HepG2 (cell line): ENCODE data around the gene LZTS2. TPM values are rescaled to one million over a fixed set of nuclear protein-coding genes. Genes with fewer than 3 reads are reported as not detected.
A peak's percentile ranks its signal among the peaks of the same experiment; 100 is the strongest.

Experiments used
- ATAC-seq: fragments of 200-7000 bp; cut with Tn5 transposase; 3 replicates; pipeline ENCODE4 v1.9.1; 2020; ENCODE audit warnings: mild to moderate bottlenecking, moderate library complexity
- BruUV-seq: library from RNA; stranded (reverse); fragments of 400-500 nt; replicated peaks from 2 replicates; lab custom pipeline; 2021; lab: Mats Ljungman, UMichigan
- CTCF ChIA-PET: fragments of 300-600 bp; formaldehyde crosslinking; extraction: SDS; loops from one replicate; lab custom pipeline; 2021; ENCODE audit warnings: low total read pairs, inconsistent platforms, low intra/inter-chr PET ratio; lab: Yijun Ruan, JAX
- POLR2A ChIA-PET: fragments of 350-600 bp; sonication (Branson Sonifier 250); formaldehyde crosslinking; loops from one replicate; lab custom pipeline; 2020; ENCODE audit warnings: antibody characterized with exemption, inconsistent platforms; lab: Yijun Ruan, JAX
- DNase-seq: peaks from one replicate; pipeline ENCODE4 v3.0.0-alpha.2; 2015; ENCODE audit warnings: low spot score
- FAIRE-seq: peaks from 3 replicates; lab custom pipeline; 2011; peaks lifted over from hg19 to GRCh38; lab: Jason Lieb, UNC
- H2AFZ ChIP-seq: one replicate; pipeline ENCODE4 v1.6.1; 2011; ENCODE audit warnings: low read length, inconsistent platforms
- H3K27ac ChIP-seq: fragments of 300-600 bp; 3 replicates; pipeline ENCODE4 v1.8.0; 2011; ENCODE audit warnings: mixed run types, mild to moderate bottlenecking, mixed read lengths, low read length, inconsistent platforms; ENCODE audit not compliant: insufficient read depth; ENCODE audit errors: extremely low read length
- H3K27me3 ChIP-seq, 2 experiments: fragments of 200-600 bp in 1 of 2; 2 replicates in 1 of 2; 3 replicates in 1 of 2; pipeline versions ENCODE4 v1.6.0 to v1.8.0; 2011; ENCODE audit warnings: low read length in 2 of 2, mild to moderate bottlenecking in 2 of 2, moderate library complexity in 2 of 2, inconsistent platforms in 1 of 2; ENCODE audit not compliant: insufficient read depth in 2 of 2, control insufficient read depth in 1 of 2
- H3K36me3 ChIP-seq, 2 experiments: fragments of 200-600 bp in 1 of 2; replicated peaks in 1 of 2; 2 replicates in 1 of 2; 3 replicates in 1 of 2; pipeline versions ENCODE4 v1.5.1 to v1.8.0; 2011; ENCODE audit warnings: low read length in 2 of 2, inconsistent platforms in 1 of 2; ENCODE audit not compliant: insufficient read depth in 2 of 2, control insufficient read depth in 1 of 2
- H3K4me1 ChIP-seq: 2 replicates; pipeline ENCODE4 v1.5.1; 2012; ENCODE audit warnings: low read length, inconsistent platforms; ENCODE audit not compliant: insufficient read depth
- H3K4me2 ChIP-seq: 2 replicates; pipeline ENCODE4 v1.6.0; 2011; ENCODE audit warnings: low read depth, low read length, inconsistent platforms
- H3K4me3 ChIP-seq, 3 experiments: fragments of 200-600 bp in 1 of 3; sonication (generic), shearing (Covaris generic) in 1 of 3; replicated peaks in 1 of 3; 2 replicates each; pipeline ENCODE4 v1.5.1; 2011 to 2016; ENCODE audit warnings: low read length in 3 of 3, inconsistent platforms in 2 of 3, low read depth in 2 of 3, mild to moderate bottlenecking in 2 of 3, control low read depth in 1 of 3, mixed read lengths in 1 of 3; ENCODE audit not compliant: insufficient read depth in 1 of 3
- H3K79me2 ChIP-seq: one replicate; pipeline ENCODE4 v1.6.1; 2011; ENCODE audit warnings: low read length, inconsistent platforms; ENCODE audit not compliant: insufficient read depth
- H3K9ac ChIP-seq: 2 replicates; pipeline ENCODE4 v1.6.0; 2011; ENCODE audit warnings: mild to moderate bottlenecking, low read depth, low read length, inconsistent platforms; ENCODE audit not compliant: insufficient read depth
- H3K9me3 ChIP-seq: 2 replicates; pipeline ENCODE4 v1.5.1; 2012; ENCODE audit warnings: mild to moderate bottlenecking, low read length
- H4K20me1 ChIP-seq: 2 replicates; pipeline ENCODE4 v1.6.0; 2011; ENCODE audit warnings: inconsistent platforms, mild to moderate bottlenecking, low read length, moderate library complexity; ENCODE audit not compliant: insufficient read depth
- AGO2 ChIP-seq: fragments of 200-400 bp; formaldehyde crosslinking; optimal IDR thresholded peaks from 2 replicates; pipeline ENCODE3; 2017; ENCODE audit warnings: mild to moderate bottlenecking, low read depth, low read length, moderate library complexity
- HNRNPL ChIP-seq: fragments of 200-400 bp; formaldehyde crosslinking; IDR thresholded peaks from 2 replicates; pipeline ENCODE4 v1.6.1; 2017; ENCODE audit warnings: mild to moderate bottlenecking, low read depth, low read length
- PAF1 ChIP-seq: IDR thresholded peaks from 2 replicates; pipeline ENCODE4 v1.6.1; 2016; ENCODE audit warnings: missing genetic modification reagents, missing compliant biosample characterization
- PCBP1 ChIP-seq: fragments of 200-400 bp; formaldehyde crosslinking; IDR thresholded peaks from 2 replicates; pipeline ENCODE4 v1.6.1; 2017; ENCODE audit warnings: mild to moderate bottlenecking, low read depth, low read length, borderline replicate concordance
- POLR2A ChIP-seq, 2 experiments: IDR thresholded peaks; 2 replicates each; pipeline ENCODE4 v1.6.1; 2011; ENCODE audit warnings: low read depth in 2 of 2, low read length in 2 of 2, mild to moderate bottlenecking in 1 of 2, moderate library complexity in 1 of 2; ENCODE audit not compliant: insufficient read depth in 1 of 2
- POLR2AphosphoS5 ChIP-seq: IDR thresholded peaks from 2 replicates; pipeline ENCODE4 v1.6.1; 2012; ENCODE audit warnings: low read depth, low read length
- SAP130 ChIP-seq: IDR thresholded peaks from 2 replicates; pipeline ENCODE4 v1.6.1; 2016; ENCODE audit warnings: low read depth
- SSRP1 ChIP-seq: IDR thresholded peaks from 2 replicates; pipeline ENCODE4 v1.6.1; 2016; ENCODE audit warnings: control low read depth
- ZC3H13 ChIP-seq: sonication (generic); formaldehyde crosslinking; IDR thresholded peaks from 2 replicates; pipeline ENCODE4 v1.8.1; 2023; ENCODE audit warnings: mild to moderate bottlenecking, missing genetic modification reagents, moderate library complexity
- ZNF703 ChIP-seq: sonication (generic); formaldehyde crosslinking; IDR thresholded peaks from 2 replicates; pipeline ENCODE4 v1.5.1; 2020; ENCODE audit warnings: missing genetic modification reagents, mild to moderate bottlenecking, moderate library complexity, borderline replicate concordance
- WGBS: methylation state at CpG from one replicate; pipeline ENCODE4 v1.1.6; 2017; ENCODE audit warnings: low lambda C conversion rate; 5-methylcytosine and 5-hydroxymethylcytosine counted together
- in situ Hi-C: cut with HindIII; loops from 2 replicates; pipeline ENCODE4 v1.10.0; 2017; ENCODE audit warnings: low pct_unique_long_range_greater_than_20kb; ENCODE audit not compliant: extremely low pct_ligation_motif_present
- intact Hi-C: fragments of 100-400 bp; cut with micrococcal nuclease; formaldehyde crosslinking; loops from one replicate; pipeline ENCODE4 v1.10.0; 2022; ENCODE audit not compliant: unreplicated experiment
- polyA plus RNA-seq, 8 experiments: library from polyadenylated mRNA; depleted of rRNA in 3 of 8; stranded (reverse) in 7 of 8; unstranded in 1 of 8; fragments of >200 nt; fragmentation: Illumina TruSeq in 4 of 8; extraction: Trizol in 4 of 8; gene quantifications; 2 replicates each; pipeline versions ENCODE4 v1.2.1 to v1.2.3, GENCODE V29; 2011 to 2016; ENCODE audit warnings: low read depth in 4 of 8, missing spikeins in 1 of 8, mixed read lengths in 1 of 8; ENCODE audit not compliant: insufficient read depth in 1 of 8
- total RNA-seq, 5 experiments: library from RNA; depleted of rRNA; stranded (reverse); fragments of >200 nt; fragmentation: Illumina TruSeq; extraction: Trizol; gene quantifications; 2 replicates each; pipeline ENCODE4 v1.2.3, GENCODE V29; 2016; ENCODE audit warnings: low read depth in 1 of 5
- TF ChIP-seq, protein P1 (sequence below): sonication (generic); formaldehyde crosslinking; IDR thresholded peaks from 2 replicates; pipeline ENCODE4 v1.4.0; 2020; ENCODE audit warnings: low read depth, mild to moderate bottlenecking, missing genetic modification reagents
- TF ChIP-seq, protein P2 (sequence below): sonication (generic); formaldehyde crosslinking; IDR thresholded peaks from 2 replicates; pipeline ENCODE4 v1.4.0; 2020; ENCODE audit warnings: missing genetic modification reagents
- TF ChIP-seq, protein P3 (sequence below): sonication (generic); formaldehyde crosslinking; IDR thresholded peaks from 2 replicates; pipeline ENCODE4 v1.4.0; 2020; ENCODE audit warnings: missing genetic modification reagents
- TF ChIP-seq, protein P4 (sequence below): sonication (generic); formaldehyde crosslinking; IDR thresholded peaks from 2 replicates; pipeline ENCODE4 v1.8.0; 2022; ENCODE audit warnings: low read depth, missing genetic modification reagents

The LZTS2 gene
- total and polyA plus RNA-seq, 2 of the 13 experiments (the other 11 are each of a cell fraction or from before 2014, with no cell fraction given): 43.6 to 65.6 TPM

DNA sequence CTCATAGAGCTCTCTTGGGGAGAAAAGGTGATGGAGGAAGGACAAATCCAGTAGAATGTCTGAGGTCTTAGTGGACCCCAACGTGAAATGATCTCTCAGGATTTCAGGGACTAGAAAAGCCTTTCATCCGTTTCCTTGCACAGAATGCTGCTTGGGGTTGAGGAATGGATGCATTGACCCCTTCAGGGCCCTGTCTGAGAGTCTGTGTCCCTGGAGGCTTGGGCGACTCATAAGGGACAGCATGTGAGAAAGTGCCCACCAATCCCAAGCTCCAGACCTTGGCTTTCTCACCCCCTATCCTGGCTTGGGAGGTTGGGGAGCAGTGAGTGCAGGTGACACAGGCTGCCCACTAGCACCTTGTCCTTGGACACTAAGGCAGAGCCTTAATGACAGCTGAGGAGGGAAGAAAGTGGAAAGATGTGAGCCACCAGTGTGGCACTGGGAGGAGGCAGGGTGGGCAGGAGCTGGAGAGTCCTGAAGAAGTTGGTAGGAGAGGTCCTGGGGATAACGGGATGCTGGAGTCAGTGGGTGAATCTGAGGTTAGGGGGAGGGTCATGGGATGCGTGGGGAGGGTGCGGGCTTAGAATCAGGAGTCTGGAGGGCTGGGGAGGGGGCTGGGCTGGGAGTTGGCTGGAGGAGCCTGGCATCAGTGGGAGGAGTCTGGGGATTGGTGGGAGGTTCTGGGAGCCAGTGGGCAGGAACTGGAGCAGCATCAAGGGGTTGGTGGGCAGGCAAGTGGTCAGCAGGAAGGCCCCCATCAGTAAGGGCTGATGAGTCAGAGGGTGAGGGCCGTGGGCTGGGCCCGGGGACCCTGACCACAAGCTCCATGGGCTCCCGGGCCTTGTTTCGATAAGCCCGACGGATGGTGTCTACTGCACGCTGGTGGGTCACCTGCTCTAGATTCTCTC lies 8.6 kb downstream of the LZTS2 start:
- Histone ChIP-seq H3K36me3 (peaks cover 14 to 33% of the 10 kb centered on the region in 2 experiments; a peak in 4 of 5 replicates), H4K20me1 (no peaks in the 10 kb centered on the region), H2AFZ (no peak overlapping the region), H3K27me3 (no peaks in the 10 kb centered on the region), H3K79me2 (peaks cover 2% of the 10 kb centered on the region), H3K4me2 (peak overlapping the region; percentile 61; the same call in 1 of the 2 replicates), H3K9ac (0 out of 2 replicates have a peak overlapping the region, but pooled peaks have one; percentile 43), H3K27ac (peak overlapping the region; percentile 73), H3K4me3 (no peak overlapping the region), H3K9me3 (no peaks in the 10 kb centered on the region), H3K4me1 (peaks cover 62% of the 10 kb centered on the region)
- DNase-seq (no peak), ATAC-seq (no peak), FAIRE-seq (no peak)
- in situ Hi-C loops: no loop called here
- ChIA-PET CTCF (no interaction called here), POLR2A (interaction anchor here (0.8 to 7.1 kb wide), 3 partner anchors 9 to 23 kb away, joined by 3 to 124 read pairs (median 3); partner anchors contain the start of genes LZTS2, MRPL43 and TWNK)
- intact Hi-C loops: no loop called here
- no TSS peak for BruUV-seq
- WGBS: 78% methylated on average over 8 of the region's 13 CpGs
- TF ChIP-seq ZNF703 (CRISPR knock-in tag) (no peak), PCBP1 (peak; percentile 87), HNRNPL (0 out of 2 replicates have a peak, but pooled peaks have one; percentile 2), AGO2 (peak; percentile 86), PAF1 (CRISPR knock-in tag) (peak; percentile 64; the same call in 1 of the 2 replicates), SSRP1 (peak; percentile 59; the same call in 1 of the 2 replicates), POLR2AphosphoS5 (peak; percentile 51), POLR2A (IDR thresholded peaks at IDR 0.05; ENCODE audit: insufficient read depth in 1 of 2, low read depth in 2 of 2, low read length in 2 of 2) (peak in 1 of 2 experiments; percentile 16; a peak in 1 of 4 replicates), SAP130 (CRISPR knock-in tag) (0 out of 2 replicates have a peak, but pooled peaks have one; percentile 5), ZC3H13 (peak; percentile 84; the same call in 1 of the 2 replicates)
- TF ChIP-seq, protein P1, sequence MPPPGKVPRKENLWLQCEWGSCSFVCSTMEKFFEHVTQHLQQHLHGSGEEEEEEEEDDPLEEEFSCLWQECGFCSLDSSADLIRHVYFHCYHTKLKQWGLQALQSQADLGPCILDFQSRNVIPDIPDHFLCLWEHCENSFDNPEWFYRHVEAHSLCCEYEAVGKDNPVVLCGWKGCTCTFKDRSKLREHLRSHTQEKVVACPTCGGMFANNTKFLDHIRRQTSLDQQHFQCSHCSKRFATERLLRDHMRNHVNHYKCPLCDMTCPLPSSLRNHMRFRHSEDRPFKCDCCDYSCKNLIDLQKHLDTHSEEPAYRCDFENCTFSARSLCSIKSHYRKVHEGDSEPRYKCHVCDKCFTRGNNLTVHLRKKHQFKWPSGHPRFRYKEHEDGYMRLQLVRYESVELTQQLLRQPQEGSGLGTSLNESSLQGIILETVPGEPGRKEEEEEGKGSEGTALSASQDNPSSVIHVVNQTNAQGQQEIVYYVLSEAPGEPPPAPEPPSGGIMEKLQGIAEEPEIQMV (CRISPR knock-in tag): no peak
- TF ChIP-seq, protein P2, sequence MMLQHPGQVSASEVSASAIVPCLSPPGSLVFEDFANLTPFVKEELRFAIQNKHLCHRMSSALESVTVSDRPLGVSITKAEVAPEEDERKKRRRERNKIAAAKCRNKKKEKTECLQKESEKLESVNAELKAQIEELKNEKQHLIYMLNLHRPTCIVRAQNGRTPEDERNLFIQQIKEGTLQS: 0 out of 2 replicates have a peak, but pooled peaks have one; percentile 27
- TF ChIP-seq, protein P3, sequence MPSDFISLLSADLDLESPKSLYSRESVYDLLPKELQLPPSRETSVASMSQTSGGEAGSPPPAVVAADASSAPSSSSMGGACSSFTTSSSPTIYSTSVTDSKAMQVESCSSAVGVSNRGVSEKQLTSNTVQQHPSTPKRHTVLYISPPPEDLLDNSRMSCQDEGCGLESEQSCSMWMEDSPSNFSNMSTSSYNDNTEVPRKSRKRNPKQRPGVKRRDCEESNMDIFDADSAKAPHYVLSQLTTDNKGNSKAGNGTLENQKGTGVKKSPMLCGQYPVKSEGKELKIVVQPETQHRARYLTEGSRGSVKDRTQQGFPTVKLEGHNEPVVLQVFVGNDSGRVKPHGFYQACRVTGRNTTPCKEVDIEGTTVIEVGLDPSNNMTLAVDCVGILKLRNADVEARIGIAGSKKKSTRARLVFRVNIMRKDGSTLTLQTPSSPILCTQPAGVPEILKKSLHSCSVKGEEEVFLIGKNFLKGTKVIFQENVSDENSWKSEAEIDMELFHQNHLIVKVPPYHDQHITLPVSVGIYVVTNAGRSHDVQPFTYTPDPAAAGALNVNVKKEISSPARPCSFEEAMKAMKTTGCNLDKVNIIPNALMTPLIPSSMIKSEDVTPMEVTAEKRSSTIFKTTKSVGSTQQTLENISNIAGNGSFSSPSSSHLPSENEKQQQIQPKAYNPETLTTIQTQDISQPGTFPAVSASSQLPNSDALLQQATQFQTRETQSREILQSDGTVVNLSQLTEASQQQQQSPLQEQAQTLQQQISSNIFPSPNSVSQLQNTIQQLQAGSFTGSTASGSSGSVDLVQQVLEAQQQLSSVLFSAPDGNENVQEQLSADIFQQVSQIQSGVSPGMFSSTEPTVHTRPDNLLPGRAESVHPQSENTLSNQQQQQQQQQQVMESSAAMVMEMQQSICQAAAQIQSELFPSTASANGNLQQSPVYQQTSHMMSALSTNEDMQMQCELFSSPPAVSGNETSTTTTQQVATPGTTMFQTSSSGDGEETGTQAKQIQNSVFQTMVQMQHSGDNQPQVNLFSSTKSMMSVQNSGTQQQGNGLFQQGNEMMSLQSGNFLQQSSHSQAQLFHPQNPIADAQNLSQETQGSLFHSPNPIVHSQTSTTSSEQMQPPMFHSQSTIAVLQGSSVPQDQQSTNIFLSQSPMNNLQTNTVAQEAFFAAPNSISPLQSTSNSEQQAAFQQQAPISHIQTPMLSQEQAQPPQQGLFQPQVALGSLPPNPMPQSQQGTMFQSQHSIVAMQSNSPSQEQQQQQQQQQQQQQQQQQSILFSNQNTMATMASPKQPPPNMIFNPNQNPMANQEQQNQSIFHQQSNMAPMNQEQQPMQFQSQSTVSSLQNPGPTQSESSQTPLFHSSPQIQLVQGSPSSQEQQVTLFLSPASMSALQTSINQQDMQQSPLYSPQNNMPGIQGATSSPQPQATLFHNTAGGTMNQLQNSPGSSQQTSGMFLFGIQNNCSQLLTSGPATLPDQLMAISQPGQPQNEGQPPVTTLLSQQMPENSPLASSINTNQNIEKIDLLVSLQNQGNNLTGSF (CRISPR knock-in tag): no peak
- TF ChIP-seq, protein P4, sequence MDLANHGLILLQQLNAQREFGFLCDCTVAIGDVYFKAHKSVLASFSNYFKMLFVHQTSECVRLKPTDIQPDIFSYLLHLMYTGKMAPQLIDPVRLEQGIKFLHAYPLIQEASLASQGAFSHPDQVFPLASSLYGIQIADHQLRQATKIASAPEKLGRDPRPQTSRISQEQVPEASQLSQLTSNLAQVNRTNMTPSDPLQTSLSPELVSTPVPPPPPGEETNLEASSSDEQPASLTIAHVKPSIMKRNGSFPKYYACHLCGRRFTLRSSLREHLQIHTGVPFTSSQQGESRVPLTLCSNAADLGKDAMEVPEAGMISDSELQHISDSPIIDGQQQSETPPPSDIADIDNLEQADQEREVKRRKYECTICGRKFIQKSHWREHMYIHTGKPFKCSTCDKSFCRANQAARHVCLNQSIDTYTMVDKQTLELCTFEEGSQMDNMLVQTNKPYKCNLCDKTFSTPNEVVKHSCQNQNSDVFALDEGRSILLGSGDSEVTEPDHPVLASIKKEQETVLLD (CRISPR knock-in tag): no peak
